Neural progenitor cell (in vitro differentiated cells): ENCODE results near the gene LDLRAD4.

Experiments used
- EZH2phosphoT487 ChIP-seq: fragments of 200-600 bp; sonication (generic); IDR thresholded peaks from 2 replicates; pipeline ENCODE4 v1.6.1; 2017; ENCODE audit warnings: antibody characterized with exemption
- TF ChIP-seq, protein P1 (sequence below): fragments of 200-600 bp; sonication (generic); IDR thresholded peaks from 2 replicates; pipeline ENCODE4 v1.5.1; 2017; ENCODE audit warnings: antibody characterized with exemption, mild to moderate bottlenecking

DNA sequence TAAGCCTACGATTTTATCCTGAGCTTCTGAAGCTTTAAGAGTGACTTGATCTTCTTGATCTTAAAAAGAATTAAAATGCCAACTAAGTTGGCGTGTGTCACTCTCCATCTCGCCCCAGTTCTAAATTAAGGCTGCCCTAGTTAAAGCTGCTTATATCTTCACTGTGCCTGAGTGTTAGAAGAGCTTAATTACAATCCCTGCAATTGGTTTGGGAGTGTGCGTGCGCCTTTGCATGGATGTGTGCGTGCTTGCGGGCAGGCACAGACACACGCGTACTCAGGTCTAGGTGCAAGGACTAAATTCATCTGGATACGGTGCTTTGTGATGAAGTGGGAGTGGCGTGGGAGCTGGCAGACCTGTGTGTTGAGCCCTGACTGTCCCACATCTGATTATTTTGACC is 306.3 kb downstream of the LDLRAD4 start:
- TF ChIP-seq, protein P1, sequence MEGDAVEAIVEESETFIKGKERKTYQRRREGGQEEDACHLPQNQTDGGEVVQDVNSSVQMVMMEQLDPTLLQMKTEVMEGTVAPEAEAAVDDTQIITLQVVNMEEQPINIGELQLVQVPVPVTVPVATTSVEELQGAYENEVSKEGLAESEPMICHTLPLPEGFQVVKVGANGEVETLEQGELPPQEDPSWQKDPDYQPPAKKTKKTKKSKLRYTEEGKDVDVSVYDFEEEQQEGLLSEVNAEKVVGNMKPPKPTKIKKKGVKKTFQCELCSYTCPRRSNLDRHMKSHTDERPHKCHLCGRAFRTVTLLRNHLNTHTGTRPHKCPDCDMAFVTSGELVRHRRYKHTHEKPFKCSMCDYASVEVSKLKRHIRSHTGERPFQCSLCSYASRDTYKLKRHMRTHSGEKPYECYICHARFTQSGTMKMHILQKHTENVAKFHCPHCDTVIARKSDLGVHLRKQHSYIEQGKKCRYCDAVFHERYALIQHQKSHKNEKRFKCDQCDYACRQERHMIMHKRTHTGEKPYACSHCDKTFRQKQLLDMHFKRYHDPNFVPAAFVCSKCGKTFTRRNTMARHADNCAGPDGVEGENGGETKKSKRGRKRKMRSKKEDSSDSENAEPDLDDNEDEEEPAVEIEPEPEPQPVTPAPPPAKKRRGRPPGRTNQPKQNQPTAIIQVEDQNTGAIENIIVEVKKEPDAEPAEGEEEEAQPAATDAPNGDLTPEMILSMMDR, result no peak
- TF ChIP-seq EZH2phosphoT487, result no peak
